ENCODE results near the gene KDSR.

KDSR gene
- 54.1 to 161 reads per million in 2 donors for total RNA-seq

- peak; percentile 75 for DNase-seq
Measured at GRCh38 chr18:63367053-63367953, at the start of gene KDSR. KDSR (minus strand) TSS chr18:63367206; CDS start chr18:63367118, 88 bp downstream.

- DNase-seq: no peak
Measured at GRCh38 chr18:63412953-63413352, 45.9 kb upstream of the KDSR start.

GRCh38 chr18:63410792-63411191 is 43.8 kb upstream of the KDSR start:
- DNase-seq: no peak

GRCh38 chr18:63409301-63409700 is 42.3 kb upstream of the KDSR start:
- no peak for DNase-seq

- DNase-seq: no peak
Measured at GRCh38 chr18:63407734-63408133, 40.7 kb upstream of the KDSR start.

- DNase-seq: no peak
Measured at GRCh38 chr18:63405986-63406385, 39.0 kb upstream of the KDSR start.

- no peak for DNase-seq
Measured at GRCh38 chr18:63402246-63403162, 35.5 kb upstream of the KDSR start.

GRCh38 chr18:63399300-63399699 is 32.3 kb upstream of the KDSR start:
- DNase-seq: no peak

GRCh38 chr18:63397349-63397748 is 30.3 kb upstream of the KDSR start:
- no peak for DNase-seq

GRCh38 chr18:63395503-63395902 is 28.5 kb upstream of the KDSR start:
- DNase-seq: no peak

- DNase-seq: no peak
Measured at GRCh38 chr18:63394954-63395353, 27.9 kb upstream of the KDSR start.

GRCh38 chr18:63387861-63388260 is 20.9 kb upstream of the KDSR start:
- DNase-seq: no peak

- no peak for DNase-seq
Measured at GRCh38 chr18:63382843-63383242, 15.8 kb upstream of the KDSR start.

GRCh38 chr18:63379639-63379962 is 12.6 kb upstream of the KDSR start:
- no peak for DNase-seq

- DNase-seq: no peak
Measured at GRCh38 chr18:63378919-63379638, 12.1 kb upstream of the KDSR start.

- DNase-seq: no peak
Measured at GRCh38 chr18:63377275-63377980, 10.4 kb upstream of the KDSR start.

- no peak for DNase-seq
Measured at GRCh38 chr18:63376538-63376937, 9.5 kb upstream of the KDSR start.

GRCh38 chr18:63374540-63374939 is 7.5 kb upstream of the KDSR start:
- DNase-seq: no peak

GRCh38 chr18:63373161-63373560 is 6.2 kb upstream of the KDSR start:
- no peak for DNase-seq

GRCh38 chr18:63368611-63369010 is 1.6 kb upstream of the KDSR start:
- no peak for DNase-seq

GRCh38 chr18:63366213-63367052 is 573 bp downstream of the KDSR start:
- DNase-seq: peak; percentile 64

GRCh38 chr18:63365876-63366212 is 1.2 kb downstream of the KDSR start:
- no peak for DNase-seq

All from T-helper 9 cell (primary cell).